Breast epithelium (tissue), 4 donors: ENCODE results near the gene ARPP21. TPM values are rescaled to one million over a fixed set of nuclear protein-coding genes. Genes with fewer than 3 reads are reported as not detected.

Experiments used
- DNase-seq, 2 donors: peaks; one replicate each; pipeline ENCODE4 v3.0.0-alpha.2; 2019; ENCODE audit warnings: low spot score in 2 of 2
- H3K27ac ChIP-seq, 2 donors: fragments of 200-600 bp; sonication (generic) in 1 of 2; one replicate each; pipeline ENCODE4 v1.5.1; 2016 to 2019; ENCODE audit warnings: mild to moderate bottlenecking in 1 of 2
- H3K27me3 ChIP-seq, 2 donors: fragments of 200-600 bp; sonication (generic) in 1 of 2; one replicate each; pipeline versions ENCODE4 v1.5.1 to v1.6.0; 2017 to 2019; ENCODE audit warnings: control low read depth in 1 of 2, mild to moderate bottlenecking in 1 of 2
- H3K36me3 ChIP-seq: fragments of 200-600 bp; one replicate; pipeline ENCODE4 v1.5.1; 2019
- H3K4me1 ChIP-seq, 2 donors: fragments of 200-600 bp; sonication (generic); one replicate each; pipeline ENCODE4 v1.5.1; 2016 to 2019; ENCODE audit warnings: control low read depth in 1 of 2
- H3K4me3 ChIP-seq, 3 donors: fragments of 200-600 bp; sonication (generic); 1 replicate in 2 of 3; 2 replicates in 1 of 3; pipeline ENCODE4 v1.5.1; 2016 to 2019; ENCODE audit warnings: mild to moderate bottlenecking in 3 of 3, moderate library complexity in 2 of 3
- H3K9me3 ChIP-seq, 2 donors: fragments of 200-600 bp; sonication (generic) in 1 of 2; one replicate each; pipeline ENCODE4 v1.5.1; 2016 to 2019; ENCODE audit warnings: control low read depth in 1 of 2
- POLR2A ChIP-seq: fragments of 450-650 bp; IDR thresholded peaks from one replicate; pipeline ENCODE4 v1.6.1; 2016; ENCODE audit warnings: antibody characterized with exemption, mild to moderate bottlenecking, moderate library complexity
- POLR2AphosphoS5 ChIP-seq, 3 donors: sonication (generic); formaldehyde crosslinking; IDR thresholded peaks; one replicate each; pipeline ENCODE4 v1.6.1; 2017; ENCODE audit warnings: antibody characterized with exemption in 3 of 3
- intact Hi-C: fragments of 100-400 bp; cut with DNase I; formaldehyde crosslinking; loops from one replicate; pipeline ENCODE4 v1.15.1; 2023; ENCODE audit warnings: low total_unique reads
- total RNA-seq, 3 donors: library from RNA; depleted of rRNA; stranded (reverse); fragments of >200 nt; gene quantifications; one replicate each; pipeline ENCODE4 v1.1.0, GENCODE V29; 2016
- TF ChIP-seq, protein P1 (sequence below), 3 donors: fragments of 450-650 bp; IDR thresholded peaks; one replicate each; pipeline ENCODE4 v1.5.1; 2016 to 2017; ENCODE audit warnings: antibody characterized with exemption in 3 of 3, mild to moderate bottlenecking in 3 of 3, moderate library complexity in 3 of 3

ARPP21 gene
- total RNA-seq, 3 donors from 2014 or later: 0.16 TPM; not detected in 2

DNA sequence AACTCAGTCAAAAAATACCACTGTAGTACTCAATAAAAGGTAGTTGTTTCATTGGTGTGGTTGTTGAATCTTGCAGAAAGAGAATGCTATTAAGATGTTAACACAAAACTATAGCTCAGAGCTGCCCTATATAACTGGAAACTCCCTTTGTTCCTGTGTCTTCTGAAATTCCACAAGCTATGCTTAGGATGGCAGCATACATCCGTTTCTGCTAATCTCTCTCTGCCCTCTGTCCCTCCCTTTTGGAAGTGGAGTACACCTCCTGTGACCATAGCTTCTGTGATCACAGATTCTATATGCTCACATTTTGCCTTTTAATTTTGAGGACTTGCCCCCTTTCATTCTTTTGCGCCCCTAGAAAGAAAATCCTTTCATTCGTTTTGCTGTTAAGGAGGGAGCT lies 33.7 kb downstream of the ARPP21 start:
- Histone ChIP-seq H3K36me3 (no peaks in the 10 kb centered on the region), H3K4me1 (no peaks in the 10 kb centered on the region), H3K27me3 (no peaks in the 10 kb centered on the region), H3K4me3 (no peak overlapping the region), H3K27ac (no peak overlapping the region), H3K9me3 (no peaks in the 10 kb centered on the region)
- intact Hi-C loops: loop anchor here (5.0 kb wide), 1 partner anchor 1571 kb away; no protein-coding TSS in a partner anchor
- TF ChIP-seq POLR2AphosphoS5 (IDR thresholded peaks at IDR 0.05) (no peak), POLR2A (no peak)
- TF ChIP-seq, protein P1, sequence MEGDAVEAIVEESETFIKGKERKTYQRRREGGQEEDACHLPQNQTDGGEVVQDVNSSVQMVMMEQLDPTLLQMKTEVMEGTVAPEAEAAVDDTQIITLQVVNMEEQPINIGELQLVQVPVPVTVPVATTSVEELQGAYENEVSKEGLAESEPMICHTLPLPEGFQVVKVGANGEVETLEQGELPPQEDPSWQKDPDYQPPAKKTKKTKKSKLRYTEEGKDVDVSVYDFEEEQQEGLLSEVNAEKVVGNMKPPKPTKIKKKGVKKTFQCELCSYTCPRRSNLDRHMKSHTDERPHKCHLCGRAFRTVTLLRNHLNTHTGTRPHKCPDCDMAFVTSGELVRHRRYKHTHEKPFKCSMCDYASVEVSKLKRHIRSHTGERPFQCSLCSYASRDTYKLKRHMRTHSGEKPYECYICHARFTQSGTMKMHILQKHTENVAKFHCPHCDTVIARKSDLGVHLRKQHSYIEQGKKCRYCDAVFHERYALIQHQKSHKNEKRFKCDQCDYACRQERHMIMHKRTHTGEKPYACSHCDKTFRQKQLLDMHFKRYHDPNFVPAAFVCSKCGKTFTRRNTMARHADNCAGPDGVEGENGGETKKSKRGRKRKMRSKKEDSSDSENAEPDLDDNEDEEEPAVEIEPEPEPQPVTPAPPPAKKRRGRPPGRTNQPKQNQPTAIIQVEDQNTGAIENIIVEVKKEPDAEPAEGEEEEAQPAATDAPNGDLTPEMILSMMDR (IDR thresholded peaks at IDR 0.05): no peak
- no peak for DNase-seq

DNA sequence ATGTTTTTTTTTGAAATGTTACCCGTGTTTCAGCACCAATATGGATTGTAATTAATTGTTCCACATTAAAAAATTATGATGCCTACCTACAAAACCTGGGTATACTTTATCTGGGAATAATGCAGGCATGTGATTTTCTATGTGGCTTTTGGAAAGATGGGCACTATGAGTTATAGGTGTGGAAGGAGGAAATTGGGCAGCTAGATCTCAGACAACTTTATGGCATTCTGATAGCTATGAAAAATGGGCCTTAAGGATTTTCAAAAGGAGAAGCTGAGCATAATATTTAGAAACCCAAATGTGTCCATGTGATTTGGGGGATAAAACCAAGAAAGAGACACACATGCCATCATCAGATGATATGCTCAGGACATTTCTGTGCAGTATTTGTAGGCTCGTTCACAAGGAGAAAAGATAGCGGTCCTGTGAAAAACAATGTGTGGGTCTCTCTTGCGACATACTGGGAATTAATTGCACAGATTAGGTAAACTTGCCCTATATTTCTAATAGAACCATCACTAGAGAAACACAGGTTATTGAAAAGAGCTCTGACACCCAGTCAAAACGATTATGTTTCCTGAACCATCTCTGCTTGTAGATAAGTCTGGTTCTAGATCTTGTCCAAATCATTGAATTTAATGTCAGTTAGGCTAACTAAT lies 35.3 kb downstream of the ARPP21 start:
- H3K4me3 ChIP-seq: no peak overlapping the region
- TF ChIP-seq POLR2AphosphoS5 (IDR thresholded peaks at IDR 0.05): no peak
- TF ChIP-seq POLR2A: no peak
- TF ChIP-seq, protein P1 (IDR thresholded peaks at IDR 0.05): no peak
- no peak for DNase-seq
- H3K27me3 ChIP-seq: no peaks in the 10 kb centered on the region
- no peaks in the 10 kb centered on the region for H3K9me3 ChIP-seq
- H3K36me3 ChIP-seq: no peaks in the 10 kb centered on the region
- intact Hi-C loops: loop anchor here (5.0 kb wide), 2 partner anchors 1267 to 1572 kb away; no protein-coding TSS in a partner anchor
- no peaks in the 10 kb centered on the region for H3K4me1 ChIP-seq
- H3K27ac ChIP-seq: no peak overlapping the region

DNA sequence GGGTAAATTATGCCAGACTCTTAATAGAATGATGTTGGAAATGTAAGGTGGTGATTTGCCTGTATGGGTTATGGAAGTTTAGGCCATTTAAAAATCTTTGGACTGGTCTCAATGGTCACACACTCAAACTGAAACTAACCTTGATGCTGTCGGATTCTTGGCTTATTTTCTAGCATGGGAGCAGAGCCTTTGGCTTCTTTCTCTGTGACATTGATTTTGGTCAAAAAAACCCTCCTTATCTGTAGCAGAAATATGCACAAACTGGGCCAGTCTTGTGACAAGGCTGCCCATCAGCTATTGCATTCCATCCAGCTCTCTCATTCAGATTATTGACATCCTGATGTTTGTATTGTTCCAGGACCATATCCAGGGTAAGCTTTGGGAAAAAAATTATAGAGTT lies 35.9 kb downstream of the ARPP21 start:
- H3K27me3 ChIP-seq: no peaks in the 10 kb centered on the region
- H3K4me1 ChIP-seq: no peaks in the 10 kb centered on the region
- no peaks in the 10 kb centered on the region for H3K36me3 ChIP-seq
- TF ChIP-seq, protein P1 (IDR thresholded peaks at IDR 0.05): no peak
- TF ChIP-seq POLR2AphosphoS5 (IDR thresholded peaks at IDR 0.05): no peak
- no peak for TF ChIP-seq POLR2A
- DNase-seq: no peak
- no peak overlapping the region for H3K4me3 ChIP-seq
- intact Hi-C loops: loop anchor here (5.0 kb wide), 1 partner anchor 1268 kb away; no protein-coding TSS in a partner anchor
- H3K27ac ChIP-seq: no peak overlapping the region
- H3K9me3 ChIP-seq: no peaks in the 10 kb centered on the region

DNA sequence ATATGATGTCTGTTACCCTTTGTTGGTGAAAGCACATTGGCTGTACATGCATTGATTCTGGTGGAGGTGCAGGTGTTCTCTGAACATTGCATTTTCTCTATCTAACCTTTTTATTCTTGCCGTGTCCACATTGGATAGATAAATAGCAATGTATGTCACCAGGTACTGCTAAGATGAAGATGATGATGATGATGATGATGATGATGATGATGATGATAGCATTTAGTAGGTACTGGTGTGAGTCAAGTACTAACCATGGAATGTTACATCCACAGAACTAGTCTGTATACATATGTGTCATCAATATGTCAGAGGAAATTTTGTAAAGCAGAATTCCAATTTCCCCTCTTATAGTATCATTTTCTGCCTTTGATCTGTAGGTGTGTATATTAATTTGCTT lies 36.3 kb downstream of the ARPP21 start:
- intact Hi-C loops: loop anchor here (5.0 kb wide), 1 partner anchor 1268 kb away; no protein-coding TSS in a partner anchor
- Histone ChIP-seq H3K27me3 (no peaks in the 10 kb centered on the region), H3K9me3 (no peaks in the 10 kb centered on the region), H3K36me3 (no peaks in the 10 kb centered on the region), H3K27ac (no peak overlapping the region), H3K4me3 (no peak overlapping the region), H3K4me1 (no peaks in the 10 kb centered on the region)
- TF ChIP-seq POLR2A (no peak), POLR2AphosphoS5 (IDR thresholded peaks at IDR 0.05) (no peak)
- TF ChIP-seq, protein P1 (IDR thresholded peaks at IDR 0.05): no peak
- no peak for DNase-seq

DNA sequence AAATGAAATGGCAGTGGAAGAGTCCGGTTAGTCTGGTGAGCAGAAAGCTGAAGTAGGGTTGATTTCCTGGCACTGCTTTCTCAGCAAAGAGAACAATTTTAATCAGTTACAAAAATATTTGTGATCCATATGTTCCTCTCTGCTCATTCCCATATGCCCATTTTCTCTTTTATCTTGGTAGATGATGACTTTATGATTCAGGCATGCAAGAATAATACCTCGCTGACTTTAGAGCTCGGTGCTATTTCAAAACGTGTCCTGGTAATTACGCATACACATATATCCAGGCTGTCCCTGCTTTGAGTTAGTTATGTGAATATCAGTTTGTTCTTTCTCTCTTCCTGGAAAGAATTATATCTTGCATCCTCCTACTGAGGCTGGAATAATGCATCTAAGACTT lies 38.5 kb downstream of the ARPP21 start:
- TF ChIP-seq POLR2AphosphoS5 (IDR thresholded peaks at IDR 0.05) (no peak), POLR2A (no peak)
- TF ChIP-seq, protein P1 (IDR thresholded peaks at IDR 0.05): no peak
- no peak overlapping the region for H3K27ac ChIP-seq

More for the DNA sequence above, 38.5 kb downstream of the ARPP21 start:
- intact Hi-C loops: loop anchor here (5.0 kb wide), 1 partner anchor 1270 kb away; no protein-coding TSS in a partner anchor
- H3K4me3 ChIP-seq: no peak overlapping the region
- H3K4me1 ChIP-seq: no peaks in the 10 kb centered on the region
- H3K9me3 ChIP-seq: no peaks in the 10 kb centered on the region
- no peaks in the 10 kb centered on the region for H3K36me3 ChIP-seq
- peaks cover 0 to 5% of the 10 kb centered on the region in 2 donors for H3K27me3 ChIP-seq
- no peak for DNase-seq
